Panc1 (cell line): Measurements from ENCODE around the gene TPSG1. TPM values are rescaled to one million over a fixed set of nuclear protein-coding genes. Genes with fewer than 3 reads are reported as not detected.

Source experiments
- ATAC-seq: fragments of 200-7000 bp; cut with Tn5 transposase; 2 replicates; pipeline ENCODE4 v1.9.1; 2020; ENCODE audit warnings: mild to moderate bottlenecking, moderate library complexity
- BruUV-seq: library from RNA; stranded (reverse); fragments of 400-500 nt; replicated peaks from 2 replicates; lab custom pipeline; 2021; lab: Mats Ljungman, UMichigan
- CTCF ChIA-PET: fragments of 300-600 bp; sonication (Branson Sonifier 250); formaldehyde crosslinking; loops from one replicate; lab custom pipeline; 2022; ENCODE audit warnings: antibody characterized with exemption; lab: Charles Lee
- POLR2A ChIA-PET: fragments of 300-600 bp; sonication (Branson Sonifier 250); formaldehyde crosslinking; loops from one replicate; lab custom pipeline; 2022; ENCODE audit warnings: antibody characterized with exemption; lab: Charles Lee
- DNase-seq: peaks from one replicate; pipeline ENCODE4 v3.0.0-alpha.2; 2010; ENCODE audit warnings: low read depth, low spot score
- H3K27ac ChIP-seq: 2 replicates; pipeline ENCODE4 v1.5.1; 2011; ENCODE audit warnings: mild to moderate bottlenecking, low read length, inconsistent platforms
- H3K27me3 ChIP-seq: fragments of 200-500 bp; sonication (Bioruptor generic); 2 replicates; pipeline ENCODE4 v1.6.0; 2014; ENCODE audit warnings: low read length, inconsistent platforms; ENCODE audit not compliant: control insufficient read depth, insufficient read depth
- H3K36me3 ChIP-seq: fragments of 200-500 bp; sonication (Bioruptor generic); 2 replicates; pipeline ENCODE4 v1.5.1; 2014; ENCODE audit warnings: inconsistent platforms, mild to moderate bottlenecking, low read length, moderate library complexity; ENCODE audit not compliant: control insufficient read depth, insufficient read depth
- H3K4me1 ChIP-seq: 2 replicates; pipeline ENCODE4 v1.5.1; 2011; ENCODE audit warnings: inconsistent platforms, mild to moderate bottlenecking, low read length, moderate library complexity; ENCODE audit not compliant: control insufficient read depth, insufficient read depth
- H3K4me3 ChIP-seq, 2 experiments: 2 replicates each; pipeline ENCODE4 v1.5.1; 2011 to 2012; ENCODE audit warnings: low read depth in 2 of 2, low read length in 2 of 2, mild to moderate bottlenecking in 2 of 2, inconsistent platforms in 1 of 2, moderate library complexity in 1 of 2
- H3K9me3 ChIP-seq: fragments of 200-500 bp; sonication (Bioruptor generic); 2 replicates; pipeline ENCODE4 v1.5.1; 2014; ENCODE audit warnings: low read depth, mild to moderate bottlenecking, inconsistent platforms, low read length, moderate library complexity; ENCODE audit not compliant: control insufficient read depth, insufficient read depth
- CTCF ChIP-seq: fragments of 450-650 bp; IDR thresholded peaks from 2 replicates; pipeline ENCODE4 v1.5.1; 2017; ENCODE audit warnings: mild to moderate bottlenecking
- POLR2AphosphoS5 ChIP-seq: IDR thresholded peaks from 2 replicates; pipeline ENCODE4 v1.6.1; 2012; ENCODE audit warnings: mild to moderate bottlenecking, low read depth, low read length, moderate library complexity
- SIN3A ChIP-seq: IDR thresholded peaks from 2 replicates; pipeline ENCODE4 v1.6.1; 2012; ENCODE audit warnings: low read depth, mild to moderate bottlenecking, low read length, moderate library complexity, borderline replicate concordance; ENCODE audit not compliant: insufficient read depth
- TCF7L2 ChIP-seq: IDR thresholded peaks from 2 replicates; pipeline ENCODE4 v1.6.1; 2011; ENCODE audit warnings: mild to moderate bottlenecking, low read depth, low read length, inconsistent platforms
- in situ Hi-C: cut with HindIII; loops from 2 replicates; pipeline ENCODE4 v1.10.0; 2016; ENCODE audit warnings: low sequenced_read_pairs, low pct_unique_long_range_greater_than_20kb
- intact Hi-C: fragments of 100-400 bp; cut with micrococcal nuclease; formaldehyde crosslinking; loops from one replicate; pipeline ENCODE4 v1.10.0; 2022; ENCODE audit not compliant: unreplicated experiment
- total RNA-seq: library from RNA; stranded (reverse); gene quantifications from one replicate; pipeline ENCODE4 v1.2.1, GENCODE V29; 2021; ENCODE audit not compliant: unreplicated experiment
- TF ChIP-seq, protein P1 (sequence below), 2 experiments: IDR thresholded peaks; 2 replicates each; pipeline ENCODE4 v1.6.1; 2011 to 2012; ENCODE audit warnings: low read depth in 2 of 2, control low read depth in 1 of 2, low read length in 1 of 2, mild to moderate bottlenecking in 1 of 2, moderate library complexity in 1 of 2; ENCODE audit not compliant: insufficient read depth in 1 of 2

TPSG1 gene
- total RNA-seq, 1 experiment from 2014 or later, result 4.6 TPM

GRCh38 chr16:1171854-1172428 lies 53.1 kb downstream of the TPSG1 start:
- H3K27me3 ChIP-seq, result no peaks in the 10 kb centered on the region
- no peak overlapping the region for H3K4me3 ChIP-seq
- H3K27ac ChIP-seq, result no peak overlapping the region
- CTCF ChIA-PET, result interaction anchor here (0.7 kb wide), 2 partner anchors 10 kb away, joined by 3 to 4 read pairs; no protein-coding TSS in a partner anchor
- in situ Hi-C loops (no loop called here), intact Hi-C loops (no loop called here)
- ATAC-seq (no peak), DNase-seq (no peak)
- H3K4me1 ChIP-seq, result peaks cover 40% of the 10 kb centered on the region
- H3K36me3 ChIP-seq, result no peaks in the 10 kb centered on the region
- TF ChIP-seq, protein P1, sequence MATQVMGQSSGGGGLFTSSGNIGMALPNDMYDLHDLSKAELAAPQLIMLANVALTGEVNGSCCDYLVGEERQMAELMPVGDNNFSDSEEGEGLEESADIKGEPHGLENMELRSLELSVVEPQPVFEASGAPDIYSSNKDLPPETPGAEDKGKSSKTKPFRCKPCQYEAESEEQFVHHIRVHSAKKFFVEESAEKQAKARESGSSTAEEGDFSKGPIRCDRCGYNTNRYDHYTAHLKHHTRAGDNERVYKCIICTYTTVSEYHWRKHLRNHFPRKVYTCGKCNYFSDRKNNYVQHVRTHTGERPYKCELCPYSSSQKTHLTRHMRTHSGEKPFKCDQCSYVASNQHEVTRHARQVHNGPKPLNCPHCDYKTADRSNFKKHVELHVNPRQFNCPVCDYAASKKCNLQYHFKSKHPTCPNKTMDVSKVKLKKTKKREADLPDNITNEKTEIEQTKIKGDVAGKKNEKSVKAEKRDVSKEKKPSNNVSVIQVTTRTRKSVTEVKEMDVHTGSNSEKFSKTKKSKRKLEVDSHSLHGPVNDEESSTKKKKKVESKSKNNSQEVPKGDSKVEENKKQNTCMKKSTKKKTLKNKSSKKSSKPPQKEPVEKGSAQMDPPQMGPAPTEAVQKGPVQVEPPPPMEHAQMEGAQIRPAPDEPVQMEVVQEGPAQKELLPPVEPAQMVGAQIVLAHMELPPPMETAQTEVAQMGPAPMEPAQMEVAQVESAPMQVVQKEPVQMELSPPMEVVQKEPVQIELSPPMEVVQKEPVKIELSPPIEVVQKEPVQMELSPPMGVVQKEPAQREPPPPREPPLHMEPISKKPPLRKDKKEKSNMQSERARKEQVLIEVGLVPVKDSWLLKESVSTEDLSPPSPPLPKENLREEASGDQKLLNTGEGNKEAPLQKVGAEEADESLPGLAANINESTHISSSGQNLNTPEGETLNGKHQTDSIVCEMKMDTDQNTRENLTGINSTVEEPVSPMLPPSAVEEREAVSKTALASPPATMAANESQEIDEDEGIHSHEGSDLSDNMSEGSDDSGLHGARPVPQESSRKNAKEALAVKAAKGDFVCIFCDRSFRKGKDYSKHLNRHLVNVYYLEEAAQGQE (IDR thresholded peaks at IDR 0.05; ENCODE audit: insufficient read depth in 1 of 2, low read depth in 2 of 2, low read length in 1 of 2), result no peak
- no peak for TF ChIP-seq TCF7L2
- no peak for TF ChIP-seq POLR2AphosphoS5
- TF ChIP-seq CTCF, result no peak
- no peak for TF ChIP-seq SIN3A
- BruUV-seq, result no TSS peak
- H3K9me3 ChIP-seq, result no peaks in the 10 kb centered on the region
- POLR2A ChIA-PET, result no interaction called here

Other genes with a start within 250 kb of the TPSG1 start
- 1.8 TPM for gene SOX8, start 243.5 kb downstream of the TPSG1 start, total RNA-seq
- 2.8 TPM for gene SSTR5, start 152.5 kb downstream of the TPSG1 start, total RNA-seq
- gene C1QTNF8, start 129.0 kb downstream of the TPSG1 start, total RNA-seq, result 0.39 TPM
- 31.1 TPM for gene CACNA1H, start 72.2 kb downstream of the TPSG1 start, total RNA-seq
- gene TPSB2, start 4.9 kb upstream of the TPSG1 start, total RNA-seq, result 0.57 TPM
- gene TPSAB1, start 15.4 kb upstream of the TPSG1 start, total RNA-seq, result not detected
- 0.26 TPM for gene TPSD1, start 30.8 kb upstream of the TPSG1 start, total RNA-seq
- gene UBE2I, start 84.4 kb upstream of the TPSG1 start, total RNA-seq, result 198 TPM
- gene BAIAP3, start 108.4 kb upstream of the TPSG1 start, total RNA-seq, result 9.4 TPM
- gene TSR3, start 126.6 kb upstream of the TPSG1 start, total RNA-seq, result 89.7 TPM
- 62.5 TPM for gene GNPTG, start 126.7 kb upstream of the TPSG1 start, total RNA-seq
- 26.6 TPM for gene UNKL, start 189.4 kb upstream of the TPSG1 start, total RNA-seq
- 18.1 TPM for gene UQCC4, start 195.5 kb upstream of the TPSG1 start, total RNA-seq
- not detected for gene PERCC1, start 205.8 kb upstream of the TPSG1 start, total RNA-seq
- 2.0 TPM for gene CCDC154, start 219.3 kb upstream of the TPSG1 start, total RNA-seq
- 179 TPM for gene CLCN7, start 249.8 kb upstream of the TPSG1 start, total RNA-seq